ENCODE results near the gene BCR.

GRCh38 chr22:23131931-23132330, 48.4 kb upstream of the BCR start:
- TF ChIP-seq USF2 (IDR thresholded peaks at IDR 0.05; ENCODE audit: low read depth, low read length) = no peak
- TF ChIP-seq, protein P1, sequence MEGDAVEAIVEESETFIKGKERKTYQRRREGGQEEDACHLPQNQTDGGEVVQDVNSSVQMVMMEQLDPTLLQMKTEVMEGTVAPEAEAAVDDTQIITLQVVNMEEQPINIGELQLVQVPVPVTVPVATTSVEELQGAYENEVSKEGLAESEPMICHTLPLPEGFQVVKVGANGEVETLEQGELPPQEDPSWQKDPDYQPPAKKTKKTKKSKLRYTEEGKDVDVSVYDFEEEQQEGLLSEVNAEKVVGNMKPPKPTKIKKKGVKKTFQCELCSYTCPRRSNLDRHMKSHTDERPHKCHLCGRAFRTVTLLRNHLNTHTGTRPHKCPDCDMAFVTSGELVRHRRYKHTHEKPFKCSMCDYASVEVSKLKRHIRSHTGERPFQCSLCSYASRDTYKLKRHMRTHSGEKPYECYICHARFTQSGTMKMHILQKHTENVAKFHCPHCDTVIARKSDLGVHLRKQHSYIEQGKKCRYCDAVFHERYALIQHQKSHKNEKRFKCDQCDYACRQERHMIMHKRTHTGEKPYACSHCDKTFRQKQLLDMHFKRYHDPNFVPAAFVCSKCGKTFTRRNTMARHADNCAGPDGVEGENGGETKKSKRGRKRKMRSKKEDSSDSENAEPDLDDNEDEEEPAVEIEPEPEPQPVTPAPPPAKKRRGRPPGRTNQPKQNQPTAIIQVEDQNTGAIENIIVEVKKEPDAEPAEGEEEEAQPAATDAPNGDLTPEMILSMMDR (conservative IDR thresholded peaks at IDR 0.05; ENCODE audit: low read depth, low read length) = no peak
- TF ChIP-seq CHD1 (IDR thresholded peaks at IDR 0.05; ENCODE audit: low read depth, low read length) = no peak
- TF ChIP-seq POLR2A (IDR thresholded peaks at IDR 0.05; ENCODE audit: low read depth, low read length) = no peak
- no peak for TF ChIP-seq BHLHE40 (IDR thresholded peaks at IDR 0.05; ENCODE audit: low read depth, low read length)

Measured in IMR-90 (cell line).